SK-N-MC (cell line): ENCODE measurements around the gene JOSD2.

ENCODE experiments used
- EZH2 ChIP-seq: fragments of 200-600 bp; sonication (generic); IDR thresholded peaks from one replicate; pipeline ENCODE4 v1.6.1; 2017; ENCODE audit warnings: antibody characterized with exemption
- POLR2AphosphoS5 ChIP-seq: IDR thresholded peaks from 2 replicates; pipeline ENCODE4 v1.6.1; 2012; ENCODE audit warnings: mild to moderate bottlenecking, low read depth, low read length, borderline replicate concordance

- TF ChIP-seq EZH2, result no peak
- no peak for TF ChIP-seq POLR2AphosphoS5
Measured at GRCh38 chr19:50475736-50476223, 35.2 kb downstream of the JOSD2 start.
